IPS-18a (cell line): Measurements from ENCODE around the gene CEP104.

ENCODE experiments used
- H3K27ac ChIP-seq: one replicate; pipeline ENCODE4 v1.5.1; 2013; ENCODE audit warnings: low read length
- H3K27me3 ChIP-seq: one replicate; pipeline ENCODE4 v1.6.1; 2013; ENCODE audit warnings: mild to moderate bottlenecking, low read length; ENCODE audit not compliant: control insufficient read depth, insufficient read depth
- H3K36me3 ChIP-seq: one replicate; pipeline ENCODE4 v1.6.1; 2013; ENCODE audit warnings: low read depth, low read length; ENCODE audit not compliant: control insufficient read depth
- H3K4me1 ChIP-seq: one replicate; pipeline ENCODE4 v1.6.1; 2013; ENCODE audit warnings: low read depth, low read length; ENCODE audit not compliant: control insufficient read depth
- H3K4me3 ChIP-seq: one replicate; pipeline ENCODE4 v1.5.1; 2013; ENCODE audit warnings: low read length
- H3K9ac ChIP-seq: one replicate; pipeline ENCODE4 v1.6.1; 2013; ENCODE audit warnings: mild to moderate bottlenecking, low read length, moderate library complexity
- H3K9me3 ChIP-seq: one replicate; pipeline ENCODE4 v1.6.1; 2013; ENCODE audit warnings: low read depth, low read length; ENCODE audit not compliant: control insufficient read depth

CEP104 gene

GRCh38 chr1:3856923-3857790, at the start of gene CEP104, which contains the start of gene DFFB:
CEP104 (minus strand) TSS chr1:3857211; CDS start chr1:3852407, 4,804 bp downstream.
DFFB (plus strand) TSS chr1:3857476; CDS start chr1:3857604, 128 bp downstream.
- Histone ChIP-seq H3K27ac (no peak within 1 kb of the TSS), H3K36me3 (no peaks in the 10 kb centered on the region), H3K4me1 (peaks cover 5% of the 10 kb centered on the region), H3K9ac (peak within 1 kb of the TSS; percentile 37), H3K4me3 (peak within 1 kb of the TSS; percentile 86), H3K9me3 (no peaks in the 10 kb centered on the region), H3K27me3 (peaks cover 33% of the 10 kb centered on the region)

GRCh38 chr1:3906672-3907020, 49.6 kb upstream of the CEP104 start:
- H3K27me3 ChIP-seq: no peaks in the 10 kb centered on the region
- H3K4me3 ChIP-seq: no peak overlapping the region
- no peaks in the 10 kb centered on the region for H3K36me3 ChIP-seq
- no peak overlapping the region for H3K9ac ChIP-seq
- H3K4me1 ChIP-seq: peaks cover 3% of the 10 kb centered on the region
- H3K9me3 ChIP-seq: no peaks in the 10 kb centered on the region
- H3K27ac ChIP-seq: no peak overlapping the region

- H3K36me3 ChIP-seq: no peaks in the 10 kb centered on the region
- no peaks in the 10 kb centered on the region for H3K27me3 ChIP-seq
- no peak overlapping the region for H3K4me3 ChIP-seq
- no peaks in the 10 kb centered on the region for H3K4me1 ChIP-seq
- H3K9ac ChIP-seq: no peak overlapping the region
- H3K27ac ChIP-seq: no peak overlapping the region
- no peaks in the 10 kb centered on the region for H3K9me3 ChIP-seq
Measured at GRCh38 chr1:3905953-3906671, 49.1 kb upstream of the CEP104 start.

- Histone ChIP-seq H3K27me3 (no peaks in the 10 kb centered on the region), H3K4me3 (no peak overlapping the region), H3K4me1 (no peaks in the 10 kb centered on the region), H3K27ac (no peak overlapping the region), H3K36me3 (no peaks in the 10 kb centered on the region), H3K9ac (no peak overlapping the region), H3K9me3 (no peaks in the 10 kb centered on the region)
Measured at GRCh38 chr1:3905266-3905952, 48.4 kb upstream of the CEP104 start.

- Histone ChIP-seq H3K9me3 (no peaks in the 10 kb centered on the region), H3K4me3 (no peak overlapping the region), H3K27ac (no peak overlapping the region), H3K9ac (no peak overlapping the region), H3K36me3 (no peaks in the 10 kb centered on the region), H3K4me1 (no peaks in the 10 kb centered on the region), H3K27me3 (no peaks in the 10 kb centered on the region)
Measured at GRCh38 chr1:3904843-3905185, 47.8 kb upstream of the CEP104 start.

GRCh38 chr1:3904006-3904842, 47.2 kb upstream of the CEP104 start:
- Histone ChIP-seq H3K36me3 (no peaks in the 10 kb centered on the region), H3K4me1 (no peaks in the 10 kb centered on the region), H3K9ac (no peak overlapping the region), H3K27ac (no peak overlapping the region), H3K4me3 (no peak overlapping the region), H3K27me3 (no peaks in the 10 kb centered on the region), H3K9me3 (no peaks in the 10 kb centered on the region)

- no peak overlapping the region for H3K27ac ChIP-seq
- no peak overlapping the region for H3K9ac ChIP-seq
- no peak overlapping the region for H3K4me3 ChIP-seq
- H3K9me3 ChIP-seq: no peaks in the 10 kb centered on the region
- no peaks in the 10 kb centered on the region for H3K36me3 ChIP-seq
- H3K4me1 ChIP-seq: no peaks in the 10 kb centered on the region
- H3K27me3 ChIP-seq: no peaks in the 10 kb centered on the region
Measured at GRCh38 chr1:3903141-3904005, 46.4 kb upstream of the CEP104 start.

- no peaks in the 10 kb centered on the region for H3K36me3 ChIP-seq
- H3K9ac ChIP-seq: no peak overlapping the region
- no peaks in the 10 kb centered on the region for H3K27me3 ChIP-seq
- H3K4me3 ChIP-seq: no peak overlapping the region
- no peak overlapping the region for H3K27ac ChIP-seq
- no peaks in the 10 kb centered on the region for H3K4me1 ChIP-seq
- H3K9me3 ChIP-seq: no peaks in the 10 kb centered on the region
Measured at GRCh38 chr1:3902571-3903091, 45.6 kb upstream of the CEP104 start.

- no peaks in the 10 kb centered on the region for H3K9me3 ChIP-seq
- no peak overlapping the region for H3K9ac ChIP-seq
- no peaks in the 10 kb centered on the region for H3K4me1 ChIP-seq
- H3K27ac ChIP-seq: no peak overlapping the region
- H3K4me3 ChIP-seq: no peak overlapping the region
- no peaks in the 10 kb centered on the region for H3K36me3 ChIP-seq
- no peaks in the 10 kb centered on the region for H3K27me3 ChIP-seq
Measured at GRCh38 chr1:3902111-3902511, 45.1 kb upstream of the CEP104 start.

GRCh38 chr1:3900969-3901529, 44.0 kb upstream of the CEP104 start:
- H3K9ac ChIP-seq: peak overlapping the region; percentile 81
- H3K4me1 ChIP-seq: no peaks in the 10 kb centered on the region

More at GRCh38 chr1:3900969-3901529, 44.0 kb upstream of the CEP104 start:
- no peaks in the 10 kb centered on the region for H3K36me3 ChIP-seq
- H3K27me3 ChIP-seq: no peaks in the 10 kb centered on the region
- H3K27ac ChIP-seq: peak overlapping the region; percentile 79
- H3K9me3 ChIP-seq: no peaks in the 10 kb centered on the region
- peak overlapping the region; percentile 92 for H3K4me3 ChIP-seq
